ENCODE results near the gene ATF6.

Gene ATF6, protein sequence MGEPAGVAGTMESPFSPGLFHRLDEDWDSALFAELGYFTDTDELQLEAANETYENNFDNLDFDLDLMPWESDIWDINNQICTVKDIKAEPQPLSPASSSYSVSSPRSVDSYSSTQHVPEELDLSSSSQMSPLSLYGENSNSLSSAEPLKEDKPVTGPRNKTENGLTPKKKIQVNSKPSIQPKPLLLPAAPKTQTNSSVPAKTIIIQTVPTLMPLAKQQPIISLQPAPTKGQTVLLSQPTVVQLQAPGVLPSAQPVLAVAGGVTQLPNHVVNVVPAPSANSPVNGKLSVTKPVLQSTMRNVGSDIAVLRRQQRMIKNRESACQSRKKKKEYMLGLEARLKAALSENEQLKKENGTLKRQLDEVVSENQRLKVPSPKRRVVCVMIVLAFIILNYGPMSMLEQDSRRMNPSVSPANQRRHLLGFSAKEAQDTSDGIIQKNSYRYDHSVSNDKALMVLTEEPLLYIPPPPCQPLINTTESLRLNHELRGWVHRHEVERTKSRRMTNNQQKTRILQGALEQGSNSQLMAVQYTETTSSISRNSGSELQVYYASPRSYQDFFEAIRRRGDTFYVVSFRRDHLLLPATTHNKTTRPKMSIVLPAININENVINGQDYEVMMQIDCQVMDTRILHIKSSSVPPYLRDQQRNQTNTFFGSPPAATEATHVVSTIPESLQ

GRCh38 chr1:161766102-161766981 is at the start of gene ATF6:
TSS of gene ATF6 (plus strand) at chr1:161766320. CDS start at chr1:161766361, 41 bp downstream.
- TF ChIP-seq CTCF (IDR thresholded peaks at IDR 0.05; ENCODE audit: low read depth, low read length) = peak; percentile 2
- peak; percentile 78 for DNase-seq (ENCODE audit: extremely low read depth, low read depth)

DNA sequence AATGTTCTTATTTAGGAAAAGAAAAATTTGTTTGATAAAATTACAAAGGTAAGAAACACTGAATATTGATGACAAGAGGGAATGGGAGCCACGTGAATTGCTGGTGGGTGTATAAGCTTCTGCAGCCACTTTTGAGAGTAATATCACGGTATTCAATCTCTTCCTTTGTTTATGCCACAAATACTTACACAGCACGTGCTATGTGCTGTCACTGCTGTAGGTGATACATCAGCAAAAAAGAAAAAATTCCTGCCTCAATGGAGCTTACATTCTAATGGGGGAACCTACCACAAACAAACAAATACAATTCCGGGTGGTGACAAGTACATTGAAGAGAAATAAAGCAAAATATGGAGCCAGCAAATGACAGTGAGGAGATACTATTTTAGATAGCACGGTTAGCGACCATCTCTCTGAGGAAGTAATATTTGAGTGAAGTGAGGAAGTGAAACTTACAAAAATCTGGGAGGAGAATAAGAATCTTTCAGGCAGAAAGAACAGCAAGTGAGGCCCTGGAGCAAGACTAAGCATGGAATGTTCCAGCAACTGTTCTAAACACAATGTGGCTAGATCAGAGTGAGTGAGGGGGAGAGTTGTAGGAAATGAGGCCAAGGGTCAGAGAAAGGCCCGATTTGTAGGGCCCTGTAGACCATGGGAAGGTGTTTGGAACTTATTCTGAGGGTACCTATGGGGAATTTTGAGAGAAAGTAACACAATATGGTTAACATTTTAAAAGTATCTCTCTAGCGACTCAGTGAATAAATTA is 47.4 kb upstream of the ATF6 start:
- no peak for TF ChIP-seq CTCF (IDR thresholded peaks at IDR 0.05; ENCODE audit: low read depth, low read length)
- no peak for DNase-seq (ENCODE audit: extremely low read depth, low read depth)

DNA sequence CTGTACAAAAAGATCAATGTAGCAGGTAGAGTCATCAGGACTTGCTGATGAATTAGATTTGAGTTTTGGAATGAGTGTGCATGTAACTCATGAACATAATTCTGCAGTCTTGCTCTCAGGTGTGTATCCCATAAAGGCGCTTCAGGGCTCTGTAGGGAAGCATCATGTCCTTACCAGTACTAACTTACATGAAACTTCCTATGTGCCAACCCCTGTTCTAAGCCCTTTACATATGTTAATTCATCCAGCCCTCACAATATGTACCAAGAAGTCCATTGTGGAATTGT is 46.9 kb upstream of the ATF6 start:
- DNase-seq (ENCODE audit: extremely low read depth, low read depth) = no peak
- TF ChIP-seq CTCF (IDR thresholded peaks at IDR 0.05; ENCODE audit: low read depth, low read length) = no peak

DNA sequence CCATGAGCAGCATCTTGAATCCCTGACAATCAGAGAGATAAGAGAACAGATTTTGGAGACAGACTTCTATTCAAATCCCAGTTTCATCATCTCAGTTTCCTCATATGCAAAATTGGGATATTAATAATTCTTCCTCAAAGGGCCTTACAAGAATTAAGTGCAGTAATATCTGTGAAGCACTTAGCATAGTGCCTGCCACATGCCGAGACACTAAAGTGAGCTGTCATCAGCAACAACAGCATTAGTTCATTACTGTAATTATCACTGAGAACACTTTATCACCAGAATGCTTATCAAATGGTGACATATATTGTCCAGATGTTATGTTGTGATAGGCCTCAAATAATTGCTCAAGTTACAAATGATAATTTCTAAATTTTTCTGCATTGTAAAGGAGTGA is 45.7 kb upstream of the ATF6 start:
- DNase-seq (ENCODE audit: extremely low read depth, low read depth) = no peak
- TF ChIP-seq CTCF (IDR thresholded peaks at IDR 0.05; ENCODE audit: low read depth, low read length) = no peak

DNA sequence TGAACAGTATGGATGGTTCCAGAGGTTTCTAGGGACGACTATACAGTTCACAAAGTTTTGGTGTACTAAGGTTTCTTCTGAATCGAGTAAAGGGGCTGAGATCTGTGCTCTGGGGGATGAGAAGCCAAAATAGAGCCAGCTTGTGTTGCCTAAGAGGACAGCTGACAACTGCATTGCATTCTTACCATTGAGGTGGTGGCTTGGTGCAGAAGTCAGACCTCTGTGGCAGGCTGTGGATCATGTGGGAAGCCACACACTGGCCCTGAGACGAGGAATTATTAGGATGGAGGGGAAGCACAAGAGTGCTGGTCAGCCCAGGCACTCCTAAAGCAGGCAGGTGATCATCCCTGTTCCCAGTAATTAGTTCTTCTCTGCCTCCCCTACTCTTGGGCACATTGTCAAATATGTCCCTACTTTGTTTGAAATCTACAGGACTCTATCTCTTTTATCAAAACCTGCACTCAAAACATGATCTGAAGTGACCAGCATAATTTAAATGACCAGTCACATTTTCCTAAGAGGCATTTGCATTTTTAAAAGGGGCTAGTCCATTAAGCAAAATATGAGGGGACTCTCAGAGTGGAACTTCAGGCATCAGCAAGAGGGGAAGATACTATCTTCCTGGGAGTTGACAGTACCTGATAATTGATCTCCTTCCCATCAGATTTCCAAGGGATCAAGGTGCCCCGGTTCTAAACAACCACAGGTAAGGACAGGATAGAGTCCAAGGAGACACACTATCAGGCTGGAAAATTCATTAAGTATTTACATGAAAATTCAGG is 45.0 kb upstream of the ATF6 start, which contains the start of gene FCRLB:
Gene FCRLB (plus strand): TSS at position 589 of the 782 bp plus-strand sequence. CDS start 1,129 bp downstream, outside the sequence.
- DNase-seq (ENCODE audit: extremely low read depth, low read depth) = no peak
- no peak for TF ChIP-seq CTCF (IDR thresholded peaks at IDR 0.05; ENCODE audit: low read depth, low read length)

- TF ChIP-seq CTCF (IDR thresholded peaks at IDR 0.05; ENCODE audit: low read depth, low read length) = no peak
- DNase-seq (ENCODE audit: extremely low read depth, low read depth) = no peak
These were observed 44.3 kb upstream of the ATF6 start for GRCh38 chr1:161721738-161722343.
